Keratinocyte (primary cell): ENCODE data around the gene JTB. TPM values are rescaled to one million over a fixed set of nuclear protein-coding genes. Genes with fewer than 3 reads are reported as not detected.
"Not testable (repeated sequence)": the region's sequence is repeated elsewhere in the genome, so short reads cannot be mapped to it uniquely, and the experiment has no call there.

Experiments used
- DNase-seq: peaks from one replicate; pipeline ENCODE4 v3.0.0-alpha.2; 2011; ENCODE audit warnings: low read depth, missing footprints, low spot score
- FAIRE-seq: peaks from 2 replicates; lab custom pipeline; 2011; peaks lifted over from hg19 to GRCh38; lab: Jason Lieb, UNC
- H2AFZ ChIP-seq: 2 replicates; pipeline ENCODE4 v1.6.0; 2012; ENCODE audit warnings: low read length, control low read depth, inconsistent platforms; ENCODE audit not compliant: control insufficient read depth
- H3K27ac ChIP-seq: 2 replicates; pipeline ENCODE4 v1.5.1; 2011; ENCODE audit warnings: low read length; ENCODE audit not compliant: control insufficient read depth, insufficient read depth
- H3K27me3 ChIP-seq: 3 replicates; pipeline ENCODE4 v1.6.0; 2011; ENCODE audit warnings: low read length; ENCODE audit not compliant: control insufficient read depth, insufficient read depth; ENCODE audit errors: extremely low read depth
- H3K36me3 ChIP-seq, 2 experiments: 2 replicates in 1 of 2; 3 replicates in 1 of 2; pipeline ENCODE4 v1.5.1; 2011; ENCODE audit warnings: low read length in 2 of 2, mild to moderate bottlenecking in 1 of 2; ENCODE audit not compliant: control insufficient read depth in 2 of 2, insufficient read depth in 2 of 2; ENCODE audit errors: extremely low read depth in 1 of 2
- H3K4me1 ChIP-seq: 3 replicates; pipeline ENCODE4 v1.5.1; 2011; ENCODE audit warnings: low read length; ENCODE audit not compliant: control insufficient read depth, insufficient read depth; ENCODE audit errors: extremely low read depth
- H3K4me2 ChIP-seq: 3 replicates; pipeline ENCODE4 v1.6.0; 2011; ENCODE audit warnings: low read depth, low read length; ENCODE audit not compliant: control insufficient read depth, insufficient read depth; ENCODE audit errors: extremely low read depth
- H3K4me3 ChIP-seq, 3 experiments: fragments of 200-600 bp in 1 of 3; sonication (generic) in 1 of 3; 2 replicates in 2 of 3; 3 replicates in 1 of 3; pipeline ENCODE4 v1.5.1; 2011 to 2016; ENCODE audit warnings: low read length in 3 of 3, mild to moderate bottlenecking in 3 of 3, control low read depth in 2 of 3, inconsistent platforms in 1 of 3, low read depth in 1 of 3, mixed read lengths in 1 of 3, mixed run types in 1 of 3, moderate library complexity in 1 of 3; ENCODE audit not compliant: control insufficient read depth in 2 of 3, insufficient read depth in 2 of 3; ENCODE audit errors: extremely low read depth in 1 of 3
- H3K79me2 ChIP-seq: 2 replicates; pipeline ENCODE4 v1.6.0; 2012; ENCODE audit warnings: low read length; ENCODE audit not compliant: control insufficient read depth, insufficient read depth
- H3K9ac ChIP-seq: 3 replicates; pipeline ENCODE4 v1.6.0; 2011; ENCODE audit warnings: low read length; ENCODE audit not compliant: control insufficient read depth, insufficient read depth; ENCODE audit errors: extremely low read depth
- H3K9me1 ChIP-seq: 3 replicates; pipeline ENCODE4 v1.6.0; 2011; ENCODE audit warnings: low read length; ENCODE audit not compliant: control insufficient read depth, insufficient read depth; ENCODE audit errors: extremely low read depth
- H3K9me3 ChIP-seq: 2 replicates; pipeline ENCODE4 v1.5.1; 2012; ENCODE audit warnings: low read depth, low read length; ENCODE audit not compliant: control insufficient read depth
- H4K20me1 ChIP-seq: 3 replicates; pipeline ENCODE4 v1.6.0; 2011; ENCODE audit warnings: low read length; ENCODE audit not compliant: control insufficient read depth, insufficient read depth; ENCODE audit errors: extremely low read depth
- EZH2 ChIP-seq: IDR thresholded peaks from one replicate; pipeline ENCODE4 v1.6.1; 2012; ENCODE audit warnings: inconsistent platforms, mild to moderate bottlenecking, low read length, moderate library complexity
- dilution Hi-C: fragments of 300-500 bp; cut with MboI; formaldehyde crosslinking; loops from one replicate; pipeline ENCODE4 v1.7.0; 2020; ENCODE audit warnings: low sequenced_read_pairs; ENCODE audit not compliant: extremely low pct_ligation_motif_present
- polyA plus RNA-seq, 5 experiments: library from polyadenylated mRNA; depleted of rRNA in 3 of 5; stranded (reverse) in 3 of 5; stranded (forward) in 1 of 5; unstranded in 1 of 5; fragments of >200 nt; gene quantifications; 1 replicate in 1 of 5; 2 replicates in 3 of 5; 3 replicates in 1 of 5; pipeline versions ENCODE4 v1.2.1 to v1.2.3, GENCODE V29; 2011 to 2012; ENCODE audit warnings: missing spikeins in 2 of 5, low read depth in 1 of 5, low replicate concordance in 1 of 5
- TF ChIP-seq, protein P1 (sequence below), 3 experiments: IDR thresholded peaks in 1 of 3; conservative IDR thresholded peaks in 1 of 3; optimal IDR thresholded peaks in 1 of 3; 2 replicates in 2 of 3; 3 replicates in 1 of 3; pipeline versions ENCODE3 to v1.5.1; 2011; ENCODE audit warnings: low read length in 3 of 3, mild to moderate bottlenecking in 3 of 3, moderate library complexity in 2 of 3, control low read depth in 1 of 3, inconsistent platforms in 1 of 3; ENCODE audit not compliant: insufficient read depth in 2 of 3; ENCODE audit errors: extremely low read depth in 1 of 3

JTB gene
- polyA plus RNA-seq, 1 donor (not counting 4 experiments of a cell fraction or from before 2014, with no cell fraction given) = 83.4 TPM

DNA sequence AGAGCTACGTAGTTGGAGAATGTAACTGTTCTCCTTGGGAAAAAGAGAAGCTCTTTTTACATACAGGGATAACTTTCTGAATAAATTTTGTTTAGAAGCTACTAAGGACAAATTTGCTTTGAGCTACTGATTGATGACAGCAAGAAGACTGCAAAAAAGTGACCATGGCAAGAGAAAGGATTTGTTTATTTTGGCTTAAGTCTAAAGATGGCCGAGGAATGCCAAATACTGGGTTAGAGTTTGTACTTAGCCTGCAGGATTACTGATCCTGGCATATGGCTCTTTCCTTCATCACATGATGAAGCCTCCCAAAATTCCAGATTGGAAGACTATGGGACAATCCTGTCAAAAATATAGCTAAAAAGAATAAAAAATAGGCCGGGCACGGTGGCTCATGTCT lies 41.8 kb upstream of the JTB start:
- Histone ChIP-seq H3K79me2 (no peaks in the 10 kb centered on the region), H3K9me3 (no peaks in the 10 kb centered on the region), H3K9ac (no peak overlapping the region), H3K4me3 (no peak overlapping the region), H3K27ac (no peak overlapping the region), H4K20me1 (no peaks in the 10 kb centered on the region), H3K4me1 (no peaks in the 10 kb centered on the region), H2AFZ (no peak overlapping the region), H3K36me3 (no peaks in the 10 kb centered on the region), H3K27me3 (no peaks in the 10 kb centered on the region), H3K9me1 (no peaks in the 10 kb centered on the region), H3K4me2 (no peak overlapping the region)
- no peak for FAIRE-seq
- TF ChIP-seq, protein P1, sequence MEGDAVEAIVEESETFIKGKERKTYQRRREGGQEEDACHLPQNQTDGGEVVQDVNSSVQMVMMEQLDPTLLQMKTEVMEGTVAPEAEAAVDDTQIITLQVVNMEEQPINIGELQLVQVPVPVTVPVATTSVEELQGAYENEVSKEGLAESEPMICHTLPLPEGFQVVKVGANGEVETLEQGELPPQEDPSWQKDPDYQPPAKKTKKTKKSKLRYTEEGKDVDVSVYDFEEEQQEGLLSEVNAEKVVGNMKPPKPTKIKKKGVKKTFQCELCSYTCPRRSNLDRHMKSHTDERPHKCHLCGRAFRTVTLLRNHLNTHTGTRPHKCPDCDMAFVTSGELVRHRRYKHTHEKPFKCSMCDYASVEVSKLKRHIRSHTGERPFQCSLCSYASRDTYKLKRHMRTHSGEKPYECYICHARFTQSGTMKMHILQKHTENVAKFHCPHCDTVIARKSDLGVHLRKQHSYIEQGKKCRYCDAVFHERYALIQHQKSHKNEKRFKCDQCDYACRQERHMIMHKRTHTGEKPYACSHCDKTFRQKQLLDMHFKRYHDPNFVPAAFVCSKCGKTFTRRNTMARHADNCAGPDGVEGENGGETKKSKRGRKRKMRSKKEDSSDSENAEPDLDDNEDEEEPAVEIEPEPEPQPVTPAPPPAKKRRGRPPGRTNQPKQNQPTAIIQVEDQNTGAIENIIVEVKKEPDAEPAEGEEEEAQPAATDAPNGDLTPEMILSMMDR (optimal IDR thresholded peaks at IDR 0.05 in 1 of 3, IDR thresholded peaks at IDR 0.05 in 1 of 3, conservative IDR thresholded peaks at IDR 0.05 in 1 of 3; ENCODE audit: extremely low read depth in 1 of 3, insufficient read depth in 2 of 3, low read length in 3 of 3) = no peak
- no peak for TF ChIP-seq EZH2
- DNase-seq = no peak
- dilution Hi-C loops = no loop called here

DNA sequence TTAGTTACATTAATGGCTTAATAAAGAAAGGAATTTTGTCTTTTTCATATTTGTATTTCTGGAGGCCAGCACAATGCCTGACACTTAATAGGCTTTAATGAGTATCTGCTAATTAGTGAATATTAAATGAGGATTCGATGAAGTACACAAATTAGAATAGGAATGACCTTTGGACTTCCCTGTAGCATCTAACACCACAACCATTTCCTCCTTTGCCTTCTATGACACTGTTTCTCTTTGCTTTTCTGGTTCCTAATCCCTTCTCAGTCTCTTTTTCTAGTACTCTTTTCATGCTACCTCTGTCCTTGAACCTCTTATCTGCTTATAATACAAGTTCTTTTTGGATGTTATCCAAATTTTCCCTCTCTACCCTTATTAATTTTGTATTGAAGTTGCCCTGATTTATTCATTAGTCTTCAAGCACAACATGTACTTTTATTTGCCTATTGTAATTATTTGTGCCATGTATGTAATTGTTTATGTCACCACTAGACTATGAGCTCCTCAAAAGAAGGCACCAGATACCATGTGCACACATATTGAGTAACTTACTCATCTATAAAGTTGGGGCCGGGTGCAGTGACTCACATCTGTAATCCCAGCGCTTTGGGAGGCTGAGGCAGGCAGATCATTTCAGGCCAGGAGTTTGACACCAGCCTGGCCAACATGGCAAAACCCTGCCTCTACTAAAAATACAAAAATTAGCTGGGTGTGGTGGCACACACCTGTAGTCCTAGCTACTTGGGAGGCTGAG lies 36.9 kb upstream of the JTB start:
- dilution Hi-C loops = no loop called here
- DNase-seq (no peak), FAIRE-seq (no peak)
- Histone ChIP-seq H3K79me2 (no peaks in the 10 kb centered on the region), H2AFZ (no peak overlapping the region), H3K9me3 (no peaks in the 10 kb centered on the region), H3K9me1 (no peaks in the 10 kb centered on the region), H3K27me3 (no peaks in the 10 kb centered on the region), H4K20me1 (no peaks in the 10 kb centered on the region), H3K4me2 (no peak overlapping the region), H3K36me3 (no peaks in the 10 kb centered on the region), H3K9ac (no peak overlapping the region), H3K27ac (no peak overlapping the region), H3K4me1 (no peaks in the 10 kb centered on the region), H3K4me3 (no peak overlapping the region)
- TF ChIP-seq EZH2 = no peak
- TF ChIP-seq, protein P1 (optimal IDR thresholded peaks at IDR 0.05 in 1 of 3, IDR thresholded peaks at IDR 0.05 in 1 of 3, conservative IDR thresholded peaks at IDR 0.05 in 1 of 3; ENCODE audit: extremely low read depth in 1 of 3, insufficient read depth in 2 of 3, low read length in 3 of 3) = no peak

DNA sequence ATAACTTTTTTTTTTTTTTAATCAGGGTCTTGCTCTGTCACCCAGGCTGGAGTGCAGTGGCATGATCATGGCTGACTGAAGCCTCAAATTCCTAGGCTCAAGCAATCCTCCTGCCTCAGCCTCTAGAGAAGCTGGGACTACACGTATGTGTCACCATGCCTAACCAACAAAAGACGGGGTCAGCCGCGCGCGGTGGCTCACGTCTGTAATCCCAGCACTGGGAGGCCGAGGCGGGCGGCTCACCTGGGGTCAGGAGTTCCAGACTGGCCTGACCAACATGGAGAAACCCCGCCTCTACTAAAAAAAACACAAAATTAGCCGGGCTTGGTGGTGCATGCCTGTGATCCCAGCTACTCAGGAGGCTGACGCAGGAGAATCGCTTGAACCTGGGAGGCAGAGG lies 35.1 kb upstream of the JTB start:
- H3K9me1 ChIP-seq, H3K4me1 ChIP-seq, H3K9me3 ChIP-seq, H3K79me2 ChIP-seq, H4K20me1 ChIP-seq, H3K9ac ChIP-seq, H3K27ac ChIP-seq, FAIRE-seq, H3K36me3 ChIP-seq, H2AFZ ChIP-seq, H3K27me3 ChIP-seq, DNase-seq, H3K4me2 ChIP-seq, H3K4me3 ChIP-seq, dilution Hi-C loops: not testable (repeated sequence)
